Loucy (cell line): ENCODE results near the gene NBAS.

Experiments used
- H2AFZ ChIP-seq: fragments of 200-600 bp; sonication (generic); 2 replicates; pipeline ENCODE4 v1.6.0; 2016; ENCODE audit warnings: antibody characterized with exemption, mild to moderate bottlenecking, low read length, moderate library complexity
- H3F3A ChIP-seq: fragments of 200-600 bp; 2 replicates; pipeline ENCODE4 v1.6.0; 2016; ENCODE audit warnings: antibody characterized with exemption, low read depth, mild to moderate bottlenecking
- H3K27me3 ChIP-seq: fragments of 200-600 bp; sonication (generic); 2 replicates; pipeline ENCODE4 v1.6.1; 2014; ENCODE audit warnings: low read length, mild to moderate bottlenecking; ENCODE audit not compliant: insufficient read depth, poor library complexity, severe bottlenecking
- H3K36me3 ChIP-seq: fragments of 200-600 bp; sonication (generic); 2 replicates; pipeline ENCODE4 v1.6.1; 2016; ENCODE audit warnings: low read length; ENCODE audit not compliant: insufficient read depth
- H3K4me1 ChIP-seq: fragments of 200-600 bp; sonication (generic); 2 replicates; pipeline ENCODE4 v1.5.1; 2014; ENCODE audit warnings: low read length, mild to moderate bottlenecking; ENCODE audit not compliant: insufficient read depth, poor library complexity, severe bottlenecking
- H3K4me2 ChIP-seq: fragments of 200-600 bp; sonication (generic); 2 replicates; pipeline ENCODE4 v1.6.0; 2014; ENCODE audit warnings: antibody characterized with exemption, low read length, low read depth, mild to moderate bottlenecking; ENCODE audit not compliant: poor library complexity, severe bottlenecking
- H3K4me3 ChIP-seq: fragments of 200-600 bp; sonication (generic); 2 replicates; pipeline ENCODE4 v1.5.1; 2014; ENCODE audit warnings: low read length, mild to moderate bottlenecking, mixed read lengths; ENCODE audit not compliant: poor library complexity, severe bottlenecking
- H3K79me2 ChIP-seq: fragments of 200-600 bp; sonication (generic); 2 replicates; pipeline ENCODE4 v1.6.1; 2014; ENCODE audit warnings: low read length; ENCODE audit not compliant: insufficient read depth
- H3K9ac ChIP-seq: fragments of 200-600 bp; sonication (generic); 2 replicates; pipeline ENCODE4 v1.6.0; 2014; ENCODE audit warnings: mild to moderate bottlenecking, low read depth, low read length, moderate library complexity; ENCODE audit not compliant: poor library complexity, severe bottlenecking
- H3K9me2 ChIP-seq: fragments of 200-600 bp; sonication (generic); replicated peaks from 2 replicates; pipeline ENCODE4 v1.6.1; 2016; ENCODE audit warnings: low read depth, low read length, mixed read lengths
- H3K9me3 ChIP-seq: fragments of 200-600 bp; sonication (generic); 2 replicates; pipeline ENCODE4 v1.6.1; 2014; ENCODE audit warnings: mild to moderate bottlenecking, antibody characterized with exemption, low read length, low read depth; ENCODE audit not compliant: insufficient read depth
- H4K20me1 ChIP-seq: fragments of 200-600 bp; sonication (generic); 2 replicates; pipeline ENCODE4 v1.6.0; 2014; ENCODE audit warnings: antibody characterized with exemption, low read length, mild to moderate bottlenecking; ENCODE audit not compliant: insufficient read depth, poor library complexity, severe bottlenecking
- EZH2phosphoT487 ChIP-seq: fragments of 200-600 bp; IDR thresholded peaks from 2 replicates; pipeline ENCODE4 v1.6.1; 2018; ENCODE audit warnings: antibody characterized with exemption, mild to moderate bottlenecking, moderate library complexity, borderline replicate concordance
- TF ChIP-seq, protein P1 (sequence below): fragments of 200-600 bp; sonication (generic); conservative IDR thresholded peaks from 2 replicates; pipeline ENCODE4 v1.5.1; 2014; ENCODE audit warnings: mild to moderate bottlenecking, antibody characterized with exemption, low read length

Gene NBAS

DNA sequence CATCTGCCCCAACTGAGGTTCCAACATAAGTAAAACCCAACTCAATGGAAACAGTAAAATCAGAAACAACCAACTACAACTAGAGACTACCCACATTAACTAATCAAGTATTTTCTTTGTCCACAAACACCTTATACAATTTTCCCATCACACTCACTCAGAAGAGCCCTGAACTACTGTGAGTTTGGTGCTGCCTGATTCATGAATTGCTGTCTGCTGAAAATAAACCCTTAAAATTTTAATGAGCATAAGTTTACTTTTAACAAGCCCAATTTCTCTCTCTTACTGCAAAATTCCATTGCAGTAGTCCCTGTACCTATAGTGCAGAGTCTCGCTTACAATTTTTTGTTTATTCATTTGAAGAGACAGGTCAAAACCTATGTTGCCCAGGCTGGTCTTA is 203.9 kb downstream of the NBAS start:
- no peaks in the 10 kb centered on the region for H3K9me3 ChIP-seq
- H3K79me2 ChIP-seq = no peaks in the 10 kb centered on the region
- H3K36me3 ChIP-seq = peaks cover 67% of the 10 kb centered on the region
- H3K9me2 ChIP-seq = no peaks in the 10 kb centered on the region
- H3K4me3 ChIP-seq = no peak overlapping the region
- H3K9ac ChIP-seq = no peak overlapping the region
- H3K27me3 ChIP-seq = no peaks in the 10 kb centered on the region
- no peaks in the 10 kb centered on the region for H4K20me1 ChIP-seq
- no peak overlapping the region for H3K4me2 ChIP-seq
- H3F3A ChIP-seq = no peaks in the 10 kb centered on the region
- no peak overlapping the region for H2AFZ ChIP-seq
- no peaks in the 10 kb centered on the region for H3K4me1 ChIP-seq
- no peak for TF ChIP-seq EZH2phosphoT487
- TF ChIP-seq, protein P1, sequence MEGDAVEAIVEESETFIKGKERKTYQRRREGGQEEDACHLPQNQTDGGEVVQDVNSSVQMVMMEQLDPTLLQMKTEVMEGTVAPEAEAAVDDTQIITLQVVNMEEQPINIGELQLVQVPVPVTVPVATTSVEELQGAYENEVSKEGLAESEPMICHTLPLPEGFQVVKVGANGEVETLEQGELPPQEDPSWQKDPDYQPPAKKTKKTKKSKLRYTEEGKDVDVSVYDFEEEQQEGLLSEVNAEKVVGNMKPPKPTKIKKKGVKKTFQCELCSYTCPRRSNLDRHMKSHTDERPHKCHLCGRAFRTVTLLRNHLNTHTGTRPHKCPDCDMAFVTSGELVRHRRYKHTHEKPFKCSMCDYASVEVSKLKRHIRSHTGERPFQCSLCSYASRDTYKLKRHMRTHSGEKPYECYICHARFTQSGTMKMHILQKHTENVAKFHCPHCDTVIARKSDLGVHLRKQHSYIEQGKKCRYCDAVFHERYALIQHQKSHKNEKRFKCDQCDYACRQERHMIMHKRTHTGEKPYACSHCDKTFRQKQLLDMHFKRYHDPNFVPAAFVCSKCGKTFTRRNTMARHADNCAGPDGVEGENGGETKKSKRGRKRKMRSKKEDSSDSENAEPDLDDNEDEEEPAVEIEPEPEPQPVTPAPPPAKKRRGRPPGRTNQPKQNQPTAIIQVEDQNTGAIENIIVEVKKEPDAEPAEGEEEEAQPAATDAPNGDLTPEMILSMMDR = no peak

DNA sequence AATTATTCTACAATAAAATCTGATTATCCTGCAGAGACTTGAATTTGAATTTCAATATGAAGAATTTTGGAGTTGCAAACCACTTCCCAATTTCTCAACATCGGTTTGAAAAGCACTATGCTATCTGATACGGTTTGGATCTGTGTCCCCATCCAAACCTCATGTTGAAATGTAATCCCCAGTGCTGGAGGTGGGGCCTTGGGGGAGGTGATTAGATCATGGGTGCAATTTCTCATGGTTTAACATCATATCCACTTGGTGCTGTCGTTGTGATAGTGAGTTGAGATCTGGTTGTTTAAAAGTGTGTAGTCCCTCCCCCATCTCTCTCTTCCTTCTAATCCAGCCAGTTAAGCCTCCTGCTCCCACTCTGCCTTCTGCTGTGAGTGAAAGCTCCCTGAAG is 205.7 kb downstream of the NBAS start:
- no peaks in the 10 kb centered on the region for H3F3A ChIP-seq
- H3K4me2 ChIP-seq = no peak overlapping the region
- no peak overlapping the region for H3K9ac ChIP-seq
- no peaks in the 10 kb centered on the region for H3K79me2 ChIP-seq
- no peak overlapping the region for H3K4me3 ChIP-seq
- H3K9me3 ChIP-seq = no peaks in the 10 kb centered on the region
- no peaks in the 10 kb centered on the region for H3K4me1 ChIP-seq
- H3K9me2 ChIP-seq = no peaks in the 10 kb centered on the region
- peaks cover 77% of the 10 kb centered on the region for H3K36me3 ChIP-seq
- H4K20me1 ChIP-seq = no peaks in the 10 kb centered on the region
- H3K27me3 ChIP-seq = no peaks in the 10 kb centered on the region
- TF ChIP-seq, protein P1 = no peak
- TF ChIP-seq EZH2phosphoT487 = no peak
- H2AFZ ChIP-seq = no peak overlapping the region

GRCh38 chr2:15354596-15355366 is 206.4 kb downstream of the NBAS start:
- no peaks in the 10 kb centered on the region for H3K27me3 ChIP-seq
- H3K4me2 ChIP-seq = no peak overlapping the region
- no peak overlapping the region for H3K4me3 ChIP-seq
- H3K9me3 ChIP-seq = no peaks in the 10 kb centered on the region
- peaks cover 80% of the 10 kb centered on the region for H3K36me3 ChIP-seq
- TF ChIP-seq, protein P1 = no peak
- TF ChIP-seq EZH2phosphoT487 = no peak
- H3K79me2 ChIP-seq = no peaks in the 10 kb centered on the region
- H3K9me2 ChIP-seq = no peaks in the 10 kb centered on the region
- H3K9ac ChIP-seq = no peak overlapping the region
- H3K4me1 ChIP-seq = no peaks in the 10 kb centered on the region
- no peak overlapping the region for H2AFZ ChIP-seq
- H4K20me1 ChIP-seq = no peaks in the 10 kb centered on the region
- H3F3A ChIP-seq = no peaks in the 10 kb centered on the region
